Sigmoid colon (tissue), 7 donors: Measurements from ENCODE around the gene CCDC177. TPM values are rescaled to one million over a fixed set of nuclear protein-coding genes. Genes with fewer than 3 reads are reported as not detected.

ENCODE experiments used
- DNase-seq: peaks from one replicate; pipeline ENCODE4 v3.0.0-alpha.2; 2019
- H3K27ac ChIP-seq, 4 donors: fragments of 200-600 bp; sonication (generic); one replicate each; pipeline ENCODE4 v1.5.1; 2016 to 2019; ENCODE audit warnings: mild to moderate bottlenecking in 1 of 4
- H3K27me3 ChIP-seq, 3 donors: fragments of 200-600 bp; sonication (generic); one replicate each; pipeline ENCODE4 v1.5.1; 2019; ENCODE audit warnings: mild to moderate bottlenecking in 1 of 3
- H3K36me3 ChIP-seq, 4 donors: fragments of 200-600 bp; sonication (generic); one replicate each; pipeline ENCODE4 v1.5.1; 2016 to 2019
- H3K4me1 ChIP-seq, 4 donors: fragments of 200-600 bp; sonication (generic); one replicate each; pipeline ENCODE4 v1.5.1; 2017 to 2019
- H3K4me3 ChIP-seq, 4 donors: fragments of 200-600 bp; sonication (generic); one replicate each; pipeline ENCODE4 v1.5.1; 2017 to 2019; ENCODE audit warnings: mild to moderate bottlenecking in 2 of 4, moderate library complexity in 1 of 4
- H3K9me3 ChIP-seq, 4 donors: fragments of 200-600 bp in 3 of 4; sonication (generic) in 3 of 4; one replicate each; pipeline versions ENCODE4 v1.5.1 to v1.6.1; 2013 to 2019
- CTCF ChIP-seq, 4 experiments: fragments of 450-650 bp in 3 of 4; fragments of 200-600 bp in 1 of 4; IDR thresholded peaks; one replicate each; pipeline ENCODE4 v1.5.1; 2016 to 2019; ENCODE audit warnings: antibody characterized with exemption in 4 of 4, mild to moderate bottlenecking in 3 of 4, moderate library complexity in 2 of 4
- EP300 ChIP-seq, 4 donors: sonication (generic); formaldehyde crosslinking; IDR thresholded peaks; one replicate each; pipeline ENCODE4 v1.6.1; 2017; ENCODE audit warnings: antibody characterized with exemption in 4 of 4
- POLR2A ChIP-seq, 2 donors: fragments of 450-650 bp; IDR thresholded peaks; one replicate each; pipeline ENCODE4 v1.6.1; 2016; ENCODE audit warnings: antibody characterized with exemption in 2 of 2, mild to moderate bottlenecking in 2 of 2, moderate library complexity in 2 of 2
- POLR2AphosphoS5 ChIP-seq, 4 donors: sonication (generic); formaldehyde crosslinking; IDR thresholded peaks; one replicate each; pipeline ENCODE4 v1.6.1; 2017; ENCODE audit warnings: antibody characterized with exemption in 4 of 4
- WGBS, 2 donors: extraction: QIAGEN DNeasy Blood & Tissue Kit; methylation state at CpG; one replicate each; pipeline ENCODE4 v1.1.7; 2013; 5-methylcytosine and 5-hydroxymethylcytosine counted together
- intact Hi-C: fragments of 100-400 bp; cut with DNase I; formaldehyde crosslinking; loops from one replicate; pipeline ENCODE4 v1.15.1; 2023
- polyA plus RNA-seq, 3 donors: library from polyadenylated mRNA; stranded (reverse); fragments of 200-250 nt; gene quantifications; one replicate each; pipeline ENCODE4 v1.2.3, GENCODE V29; 2013
- total RNA-seq, 4 donors: library from RNA; depleted of rRNA; stranded (reverse); fragments of >200 nt; gene quantifications; one replicate each; pipeline ENCODE4 v1.1.0, GENCODE V29; 2016
- donor health status: healthy with polysubstance abuse.
- donor health status: Bipolar disorder and iron deficiency.
- donor health status: healthy.

Gene CCDC177
- total and polyA plus RNA-seq, 7 donors, result not detected

- H3K27ac ChIP-seq, result no peak overlapping the region
- intact Hi-C loops, result no loop called here
- 84 to 90% methylated on average over 6 of the region's 6 CpGs for WGBS, 2 donors
- H3K9me3 ChIP-seq, result no peaks in the 10 kb centered on the region
- TF ChIP-seq POLR2A (IDR thresholded peaks at IDR 0.05) (no peak), POLR2AphosphoS5 (IDR thresholded peaks at IDR 0.05) (no peak), EP300 (IDR thresholded peaks at IDR 0.05) (no peak), CTCF (IDR thresholded peaks at IDR 0.05) (no peak)
- H3K36me3 ChIP-seq, result no peaks in the 10 kb centered on the region
- no peak for DNase-seq
- no peak overlapping the region for H3K4me3 ChIP-seq
- H3K4me1 ChIP-seq, result no peaks in the 10 kb centered on the region
- no peaks in the 10 kb centered on the region for H3K27me3 ChIP-seq
These were observed 48.8 kb downstream of the CCDC177 start for GRCh38 chr14:69525896-69526295.

- Histone ChIP-seq H3K4me1 (no peaks in the 10 kb centered on the region), H3K4me3 (no peak overlapping the region), H3K27me3 (no peaks in the 10 kb centered on the region), H3K9me3 (no peaks in the 10 kb centered on the region), H3K36me3 (no peaks in the 10 kb centered on the region), H3K27ac (no peak overlapping the region)
- 96% methylated on average over 6 of the region's 6 CpGs for WGBS, 2 donors
- no peak for DNase-seq
- TF ChIP-seq POLR2AphosphoS5 (IDR thresholded peaks at IDR 0.05) (no peak), POLR2A (IDR thresholded peaks at IDR 0.05) (no peak), EP300 (IDR thresholded peaks at IDR 0.05) (no peak), CTCF (IDR thresholded peaks at IDR 0.05) (no peak)
- intact Hi-C loops, result no loop called here
These were observed 52.6 kb downstream of the CCDC177 start for GRCh38 chr14:69522026-69522425.

Other genes starting within 250 kb of the CCDC177 start
- gene ERH, start 176.6 kb downstream of the CCDC177 start, total RNA-seq, result 100 to 1,000 TPM in 2 of 4 donors, 10 to 100 TPM in 2; 65.6 to 106 (median 87.9) TPM
- 100 to 1,000 TPM; 136 to 168 (median 157) TPM for gene ERH, start 176.6 kb downstream of the CCDC177 start, polyA plus RNA-seq
- gene SLC39A9, start 176.2 kb downstream of the CCDC177 start, total RNA-seq, result 10 to 100 TPM; 39.0 to 47.4 (median 42.0) TPM
- gene SLC39A9, start 176.2 kb downstream of the CCDC177 start, polyA plus RNA-seq, result 10 to 100 TPM; 11.4 to 32.5 (median 17.6) TPM
- under 1 TPM in 3 of 4 donors, not detected in 1; under 0.01 to 0.55 (median 0.16) TPM for gene PLEKHD1, start 90.1 kb downstream of the CCDC177 start, total RNA-seq
- gene PLEKHD1, start 90.1 kb downstream of the CCDC177 start, polyA plus RNA-seq, result under 1 TPM in 2 of 3 donors, not detected in 1; under 0.01 to 0.06 TPM
- gene SUSD6, start 36.7 kb upstream of the CCDC177 start, total RNA-seq, result 10 to 100 TPM; 13.5 to 62.0 (median 18.6) TPM
- 10 to 100 TPM in 2 of 3 donors, 1 to 10 TPM in 1; 5.4 to 36.7 (median 10.4) TPM for gene SUSD6, start 36.7 kb upstream of the CCDC177 start, polyA plus RNA-seq
- gene SRSF5, start 192.3 kb upstream of the CCDC177 start, total RNA-seq, result 100 to 1,000 TPM; 263 to 366 (median 303) TPM
- gene SRSF5, start 192.3 kb upstream of the CCDC177 start, polyA plus RNA-seq, result 100 to 1,000 TPM; 211 to 338 (median 288) TPM
- not detected for gene SLC10A1, start 222.4 kb upstream of the CCDC177 start, total RNA-seq
- not detected for gene SLC10A1, start 222.4 kb upstream of the CCDC177 start, polyA plus RNA-seq